ENCODE measurements around the gene AVL9.

DNA sequence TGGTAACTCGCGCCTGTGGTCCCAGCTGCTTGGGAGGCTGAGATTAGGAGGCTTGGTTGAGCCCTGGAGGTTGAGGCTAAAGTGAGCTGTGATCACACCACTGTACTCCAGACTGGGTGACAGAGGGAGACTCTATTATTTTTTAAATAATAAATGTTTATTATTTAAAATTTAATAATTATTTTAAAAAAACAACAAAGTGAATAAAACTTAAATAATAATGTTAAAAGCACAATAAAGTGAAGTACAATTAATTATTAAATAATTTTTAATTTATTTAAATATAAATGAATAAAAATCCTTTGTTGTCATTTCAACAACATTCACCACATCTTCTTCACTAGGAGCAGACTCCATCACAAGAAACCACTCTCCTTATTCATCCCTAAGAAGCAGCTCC, 64.8 kb downstream of the AVL9 start:
- TF ChIP-seq, protein P1, sequence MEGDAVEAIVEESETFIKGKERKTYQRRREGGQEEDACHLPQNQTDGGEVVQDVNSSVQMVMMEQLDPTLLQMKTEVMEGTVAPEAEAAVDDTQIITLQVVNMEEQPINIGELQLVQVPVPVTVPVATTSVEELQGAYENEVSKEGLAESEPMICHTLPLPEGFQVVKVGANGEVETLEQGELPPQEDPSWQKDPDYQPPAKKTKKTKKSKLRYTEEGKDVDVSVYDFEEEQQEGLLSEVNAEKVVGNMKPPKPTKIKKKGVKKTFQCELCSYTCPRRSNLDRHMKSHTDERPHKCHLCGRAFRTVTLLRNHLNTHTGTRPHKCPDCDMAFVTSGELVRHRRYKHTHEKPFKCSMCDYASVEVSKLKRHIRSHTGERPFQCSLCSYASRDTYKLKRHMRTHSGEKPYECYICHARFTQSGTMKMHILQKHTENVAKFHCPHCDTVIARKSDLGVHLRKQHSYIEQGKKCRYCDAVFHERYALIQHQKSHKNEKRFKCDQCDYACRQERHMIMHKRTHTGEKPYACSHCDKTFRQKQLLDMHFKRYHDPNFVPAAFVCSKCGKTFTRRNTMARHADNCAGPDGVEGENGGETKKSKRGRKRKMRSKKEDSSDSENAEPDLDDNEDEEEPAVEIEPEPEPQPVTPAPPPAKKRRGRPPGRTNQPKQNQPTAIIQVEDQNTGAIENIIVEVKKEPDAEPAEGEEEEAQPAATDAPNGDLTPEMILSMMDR (IDR thresholded peaks at IDR 0.05), result no peak
- TF ChIP-seq POLR2A (IDR thresholded peaks at IDR 0.05), result no peak
